Brain microvascular endothelial cell (primary cell): ENCODE data around the gene TBC1D10A.

Experiments
- DNase-seq: peaks from one replicate; pipeline ENCODE4 v3.0.0-alpha.2; 2020
- H3K27ac ChIP-seq: fragments of 250-450 bp; sonication (Bioruptor Pico); 2 replicates; pipeline ENCODE4 v1.5.1; 2020; ENCODE audit warnings: mild to moderate bottlenecking, moderate library complexity
- H3K27me3 ChIP-seq: fragments of 250-450 bp; sonication (Bioruptor Pico); replicated peaks from 2 replicates; pipeline ENCODE4 v1.5.1; 2020; ENCODE audit warnings: mild to moderate bottlenecking
- H3K36me3 ChIP-seq: fragments of 250-450 bp; sonication (Bioruptor Pico); replicated peaks from 2 replicates; pipeline ENCODE4 v1.5.1; 2020; ENCODE audit warnings: mild to moderate bottlenecking
- H3K4me3 ChIP-seq: 2 replicates; pipeline ENCODE4 v1.5.1; 2011; ENCODE audit warnings: low read depth, mild to moderate bottlenecking, control low read depth, low read length, moderate library complexity
- in situ Hi-C: cut with HindIII; loops from 2 replicates; pipeline ENCODE4 v1.10.0; 2017; ENCODE audit warnings: low sequenced_read_pairs, low pct_ligation_motif_present
- TF ChIP-seq, protein P1 (sequence below): IDR thresholded peaks from 2 replicates; pipeline ENCODE4 v1.5.1; 2011; ENCODE audit warnings: low read depth, mild to moderate bottlenecking, moderate library complexity, low read length, control low read depth, inconsistent platforms; ENCODE audit errors: missing control alignments

TBC1D10A gene

DNA sequence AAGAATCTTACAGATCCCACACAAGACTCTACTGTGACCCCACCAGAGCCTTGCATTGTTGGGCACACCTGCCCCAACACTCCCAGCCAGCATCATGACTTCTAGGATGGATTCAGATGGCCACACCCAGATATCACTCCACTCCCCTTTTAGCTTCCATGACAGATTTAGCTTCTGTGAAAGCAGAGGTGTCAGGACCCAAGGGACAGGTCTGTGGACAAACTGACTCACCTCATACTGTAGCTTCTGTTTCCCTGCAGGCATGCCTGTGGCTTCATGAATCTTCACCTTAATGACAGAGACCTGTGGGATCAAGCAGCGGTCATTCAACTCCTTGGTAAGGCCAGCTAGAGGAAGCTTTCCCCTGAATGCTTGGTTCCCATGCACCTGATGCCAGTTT lies 8.5 kb upstream of the TBC1D10A start:
- in situ Hi-C loops: no loop called here
- peaks cover 84% of the 10 kb centered on the region for H3K36me3 ChIP-seq

DNA sequence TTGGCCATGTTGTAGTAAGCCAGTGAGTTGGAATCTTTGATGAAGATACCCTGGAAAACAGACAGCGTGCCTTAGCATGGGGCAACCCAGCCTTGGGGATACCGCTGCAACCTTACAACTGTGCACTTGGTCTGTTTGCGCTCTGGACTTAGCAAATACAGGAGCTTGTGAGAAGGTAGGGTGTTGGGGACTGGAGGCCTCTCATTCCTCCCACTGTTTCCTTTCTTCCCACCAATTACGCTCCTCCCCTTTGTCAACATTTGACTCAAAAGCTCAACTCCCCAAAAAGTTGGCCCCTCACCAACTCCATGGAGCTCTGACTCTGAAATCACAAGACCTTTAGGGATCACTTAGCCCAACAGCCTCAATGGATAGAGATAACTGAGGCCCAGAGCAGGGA lies 7.9 kb upstream of the TBC1D10A start:
- Histone ChIP-seq H3K27me3 (no peaks in the 10 kb centered on the region), H3K4me3 (no peak overlapping the region), H3K27ac (no peak overlapping the region), H3K36me3 (peaks cover 78% of the 10 kb centered on the region)
- DNase-seq: no peak
- TF ChIP-seq, protein P1, sequence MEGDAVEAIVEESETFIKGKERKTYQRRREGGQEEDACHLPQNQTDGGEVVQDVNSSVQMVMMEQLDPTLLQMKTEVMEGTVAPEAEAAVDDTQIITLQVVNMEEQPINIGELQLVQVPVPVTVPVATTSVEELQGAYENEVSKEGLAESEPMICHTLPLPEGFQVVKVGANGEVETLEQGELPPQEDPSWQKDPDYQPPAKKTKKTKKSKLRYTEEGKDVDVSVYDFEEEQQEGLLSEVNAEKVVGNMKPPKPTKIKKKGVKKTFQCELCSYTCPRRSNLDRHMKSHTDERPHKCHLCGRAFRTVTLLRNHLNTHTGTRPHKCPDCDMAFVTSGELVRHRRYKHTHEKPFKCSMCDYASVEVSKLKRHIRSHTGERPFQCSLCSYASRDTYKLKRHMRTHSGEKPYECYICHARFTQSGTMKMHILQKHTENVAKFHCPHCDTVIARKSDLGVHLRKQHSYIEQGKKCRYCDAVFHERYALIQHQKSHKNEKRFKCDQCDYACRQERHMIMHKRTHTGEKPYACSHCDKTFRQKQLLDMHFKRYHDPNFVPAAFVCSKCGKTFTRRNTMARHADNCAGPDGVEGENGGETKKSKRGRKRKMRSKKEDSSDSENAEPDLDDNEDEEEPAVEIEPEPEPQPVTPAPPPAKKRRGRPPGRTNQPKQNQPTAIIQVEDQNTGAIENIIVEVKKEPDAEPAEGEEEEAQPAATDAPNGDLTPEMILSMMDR: no peak
- in situ Hi-C loops: no loop called here

More for the DNA sequence above, 8.5 kb upstream of the TBC1D10A start:
- H3K27me3 ChIP-seq: no peaks in the 10 kb centered on the region
- TF ChIP-seq, protein P1: no peak
- H3K4me3 ChIP-seq: no peak overlapping the region
- no peak for DNase-seq
- H3K27ac ChIP-seq: no peak overlapping the region

DNA sequence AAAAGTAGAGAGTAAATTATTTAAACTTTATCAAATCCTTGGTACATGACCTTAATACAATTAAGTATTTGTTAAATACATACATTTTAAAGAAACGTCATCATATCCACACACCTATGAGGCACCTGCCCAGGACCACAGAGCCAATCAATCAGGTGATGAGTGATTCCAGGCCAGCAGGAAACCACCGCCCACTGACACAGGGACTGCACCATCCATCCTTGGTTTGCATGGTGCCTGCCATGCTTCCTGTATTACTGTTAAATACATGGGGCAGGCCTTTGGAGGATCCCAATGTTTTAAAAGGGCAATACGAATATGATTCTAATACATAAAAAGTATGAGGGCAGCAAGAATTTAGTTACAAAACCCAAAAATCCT lies 7.0 kb upstream of the TBC1D10A start:
- no peak for DNase-seq
- Histone ChIP-seq H3K27me3 (no peaks in the 10 kb centered on the region), H3K4me3 (no peak overlapping the region), H3K27ac (no peak overlapping the region), H3K36me3 (peaks cover 68% of the 10 kb centered on the region)
- in situ Hi-C loops: no loop called here
- TF ChIP-seq, protein P1: no peak

GRCh38 chr22:30332994-30333706 lies 6.4 kb upstream of the TBC1D10A start:
- TF ChIP-seq, protein P1: no peak
- in situ Hi-C loops: no loop called here
- no peak for DNase-seq
- Histone ChIP-seq H3K4me3 (no peak overlapping the region), H3K27ac (no peak overlapping the region), H3K27me3 (no peaks in the 10 kb centered on the region), H3K36me3 (peaks cover 63% of the 10 kb centered on the region)

GRCh38 chr22:30332551-30332950 lies 5.8 kb upstream of the TBC1D10A start:
- no peak for DNase-seq
- in situ Hi-C loops: no loop called here
- TF ChIP-seq, protein P1: no peak
- Histone ChIP-seq H3K4me3 (no peak overlapping the region), H3K27ac (no peak overlapping the region), H3K27me3 (no peaks in the 10 kb centered on the region), H3K36me3 (peaks cover 57% of the 10 kb centered on the region)
